ENCODE data around the gene C11orf91.

The C11orf91 gene

GRCh38 chr11:33737362-33737821, 36.8 kb upstream of the C11orf91 start:
- no peak overlapping the region for H3K27ac ChIP-seq
- H3K36me3 ChIP-seq = no peaks in the 10 kb centered on the region
- TF ChIP-seq CTCF (IDR thresholded peaks at IDR 0.05) = no peak
- H3K27me3 ChIP-seq = no peaks in the 10 kb centered on the region
- peaks cover 23 to 25% of the 10 kb centered on the region in 2 experiments for H3K4me1 ChIP-seq (ENCODE audit: control insufficient read depth in 1 of 2, insufficient read depth in 1 of 2, low read depth in 1 of 2, low read length in 1 of 2)
- H3K4me3 ChIP-seq (ENCODE audit: low read depth in 1 of 2, low read length in 1 of 2) = no peak overlapping the region
- H3K9me3 ChIP-seq = no peaks in the 10 kb centered on the region

GRCh38 chr11:33736148-33736812, 35.7 kb upstream of the C11orf91 start, which contains the start of gene CD59:
Gene CD59, minus strand, starts transcription at chr11:33736423. Its CDS starts 13,978 bp downstream, at chr11:33722445.
- Histone ChIP-seq H3K36me3 (no peaks in the 10 kb centered on the region), H3K27me3 (no peaks in the 10 kb centered on the region), H3K27ac (peak within 1 kb of the TSS; percentile 81), H3K4me1 (ENCODE audit: control insufficient read depth in 1 of 2, insufficient read depth in 1 of 2, low read depth in 1 of 2, low read length in 1 of 2) (peaks cover 34 to 37% of the 10 kb centered on the region in 2 experiments), H3K4me3 (ENCODE audit: low read depth in 1 of 2, low read length in 1 of 2) (peak within 1 kb of the TSS; percentile 75 to 87), H3K9me3 (no peaks in the 10 kb centered on the region)
- TF ChIP-seq CTCF (IDR thresholded peaks at IDR 0.05) = no peak

GRCh38 chr11:33735271-33736147, 34.9 kb upstream of the C11orf91 start:
- peak overlapping the region; percentile 81 for H3K27ac ChIP-seq
- TF ChIP-seq CTCF (IDR thresholded peaks at IDR 0.05) = peak; percentile 25
- H3K9me3 ChIP-seq = no peaks in the 10 kb centered on the region
- H3K4me3 ChIP-seq (ENCODE audit: low read depth in 1 of 2, low read length in 1 of 2) = peak overlapping the region; percentile 75 to 87
- H3K4me1 ChIP-seq (ENCODE audit: control insufficient read depth in 1 of 2, insufficient read depth in 1 of 2, low read depth in 1 of 2, low read length in 1 of 2) = peaks cover 36 to 38% of the 10 kb centered on the region in 2 experiments
- H3K27me3 ChIP-seq = no peaks in the 10 kb centered on the region
- H3K36me3 ChIP-seq = no peaks in the 10 kb centered on the region

- H3K4me3 ChIP-seq (ENCODE audit: low read depth in 1 of 2, low read length in 1 of 2) = peak overlapping the region; percentile 75 to 87
Observed at GRCh38 chr11:33734441-33735270, 34.0 kb upstream of the C11orf91 start.

More at GRCh38 chr11:33734441-33735270, 34.0 kb upstream of the C11orf91 start:
- H3K4me1 ChIP-seq (ENCODE audit: control insufficient read depth in 1 of 2, insufficient read depth in 1 of 2, low read depth in 1 of 2, low read length in 1 of 2) = peaks cover 36 to 38% of the 10 kb centered on the region in 2 experiments
- H3K9me3 ChIP-seq = no peaks in the 10 kb centered on the region
- peak overlapping the region; percentile 81 for H3K27ac ChIP-seq
- H3K36me3 ChIP-seq = no peaks in the 10 kb centered on the region
- TF ChIP-seq CTCF (IDR thresholded peaks at IDR 0.05) = no peak
- H3K27me3 ChIP-seq = no peaks in the 10 kb centered on the region
